HL-60 (cell line): ENCODE results near the gene RAB40B.

Experiments used
- DNase-seq, 2 experiments: peaks; one replicate each; pipeline ENCODE4 v3.0.0-alpha.2; 2010 to 2020; ENCODE audit warnings: low read depth in 1 of 2, low spot score in 1 of 2
- H3K27ac ChIP-seq: fragments of 250-450 bp; sonication (Bioruptor Pico); replicated peaks from 2 replicates; pipeline ENCODE4 v1.5.1; 2020; ENCODE audit warnings: mild to moderate bottlenecking, moderate library complexity
- H3K27me3 ChIP-seq: fragments of 250-450 bp; sonication (Bioruptor Pico); 2 replicates; pipeline ENCODE4 v1.5.1; 2021; ENCODE audit warnings: mild to moderate bottlenecking, moderate library complexity; ENCODE audit not compliant: insufficient read depth, poor library complexity, severe bottlenecking
- H3K4me3 ChIP-seq: replicated peaks from 2 replicates; pipeline ENCODE4 v1.5.1; 2011; ENCODE audit warnings: mild to moderate bottlenecking, control low read depth, low read length; ENCODE audit not compliant: insufficient read depth
- GABPA ChIP-seq: IDR thresholded peaks from 2 replicates; pipeline ENCODE4 v1.6.1; 2012; ENCODE audit warnings: low read depth
- POLR2AphosphoS5 ChIP-seq: IDR thresholded peaks from 2 replicates; pipeline ENCODE4 v1.6.1; 2012; ENCODE audit warnings: low read depth
- SPI1 ChIP-seq: IDR thresholded peaks from 2 replicates; pipeline ENCODE4 v1.6.1; 2012; ENCODE audit warnings: low read depth, mild to moderate bottlenecking, borderline replicate concordance
- TF ChIP-seq, protein P1 (sequence below): IDR thresholded peaks from one replicate; pipeline ENCODE4 v1.5.1; 2011; ENCODE audit warnings: low read length, control low read depth, inconsistent platforms; ENCODE audit not compliant: insufficient read depth
- TF ChIP-seq, protein P2 (sequence below): IDR thresholded peaks from 2 replicates; pipeline ENCODE4 v1.6.1; 2012; ENCODE audit warnings: low read depth; ENCODE audit not compliant: insufficient replicate concordance

RAB40B gene

DNA sequence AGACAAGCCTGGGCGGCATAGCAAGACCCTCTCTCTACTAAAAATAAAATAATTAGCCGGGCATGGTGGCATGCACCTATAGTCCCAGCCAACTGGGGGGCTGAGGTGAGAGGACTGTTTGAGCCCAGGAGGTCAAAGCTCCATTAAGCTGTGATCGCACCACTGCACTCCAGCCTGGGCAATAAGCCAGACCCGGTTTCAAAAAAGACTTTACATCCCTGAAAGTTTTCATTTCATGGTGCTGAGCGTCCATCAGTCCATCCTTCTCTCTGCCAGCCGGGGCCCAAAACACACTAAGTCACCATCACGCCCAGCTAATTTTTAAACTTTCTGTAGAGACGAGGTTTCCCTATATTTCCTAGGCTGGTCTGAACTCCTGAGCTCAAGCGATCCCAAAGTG is 10.6 kb downstream of the RAB40B start:
- no peak overlapping the region for H3K4me3 ChIP-seq
- DNase-seq = no peak
- TF ChIP-seq, protein P1, sequence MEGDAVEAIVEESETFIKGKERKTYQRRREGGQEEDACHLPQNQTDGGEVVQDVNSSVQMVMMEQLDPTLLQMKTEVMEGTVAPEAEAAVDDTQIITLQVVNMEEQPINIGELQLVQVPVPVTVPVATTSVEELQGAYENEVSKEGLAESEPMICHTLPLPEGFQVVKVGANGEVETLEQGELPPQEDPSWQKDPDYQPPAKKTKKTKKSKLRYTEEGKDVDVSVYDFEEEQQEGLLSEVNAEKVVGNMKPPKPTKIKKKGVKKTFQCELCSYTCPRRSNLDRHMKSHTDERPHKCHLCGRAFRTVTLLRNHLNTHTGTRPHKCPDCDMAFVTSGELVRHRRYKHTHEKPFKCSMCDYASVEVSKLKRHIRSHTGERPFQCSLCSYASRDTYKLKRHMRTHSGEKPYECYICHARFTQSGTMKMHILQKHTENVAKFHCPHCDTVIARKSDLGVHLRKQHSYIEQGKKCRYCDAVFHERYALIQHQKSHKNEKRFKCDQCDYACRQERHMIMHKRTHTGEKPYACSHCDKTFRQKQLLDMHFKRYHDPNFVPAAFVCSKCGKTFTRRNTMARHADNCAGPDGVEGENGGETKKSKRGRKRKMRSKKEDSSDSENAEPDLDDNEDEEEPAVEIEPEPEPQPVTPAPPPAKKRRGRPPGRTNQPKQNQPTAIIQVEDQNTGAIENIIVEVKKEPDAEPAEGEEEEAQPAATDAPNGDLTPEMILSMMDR = no peak
- TF ChIP-seq GABPA (no peak), SPI1 (no peak)
- H3K27ac ChIP-seq = no peak overlapping the region
- H3K27me3 ChIP-seq = no peaks in the 10 kb centered on the region

DNA sequence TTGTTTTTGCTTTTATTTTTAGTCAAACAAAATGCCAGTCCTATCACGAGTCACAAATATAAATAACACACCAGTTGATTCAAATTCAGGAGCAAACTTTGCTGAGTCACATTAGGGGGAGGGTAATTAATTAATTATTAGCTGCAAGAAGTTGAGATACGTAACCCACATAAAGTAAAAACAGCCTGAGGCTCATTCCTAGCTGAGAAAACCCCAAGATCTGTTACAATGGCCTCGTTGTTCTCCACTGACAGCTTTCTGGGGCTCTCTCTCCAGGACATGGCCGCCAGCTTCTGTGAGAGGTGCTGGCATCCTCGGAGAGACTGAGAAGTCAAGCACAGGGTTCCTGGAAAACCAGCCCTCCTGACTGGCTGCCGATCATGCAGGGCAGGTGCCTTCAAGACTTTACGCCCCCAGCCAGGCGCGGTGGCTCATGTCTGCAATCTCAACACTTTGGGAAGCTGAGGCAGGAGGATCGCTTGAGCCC is 11.1 kb downstream of the RAB40B start:
- TF ChIP-seq GABPA = no peak
- TF ChIP-seq, protein P2, sequence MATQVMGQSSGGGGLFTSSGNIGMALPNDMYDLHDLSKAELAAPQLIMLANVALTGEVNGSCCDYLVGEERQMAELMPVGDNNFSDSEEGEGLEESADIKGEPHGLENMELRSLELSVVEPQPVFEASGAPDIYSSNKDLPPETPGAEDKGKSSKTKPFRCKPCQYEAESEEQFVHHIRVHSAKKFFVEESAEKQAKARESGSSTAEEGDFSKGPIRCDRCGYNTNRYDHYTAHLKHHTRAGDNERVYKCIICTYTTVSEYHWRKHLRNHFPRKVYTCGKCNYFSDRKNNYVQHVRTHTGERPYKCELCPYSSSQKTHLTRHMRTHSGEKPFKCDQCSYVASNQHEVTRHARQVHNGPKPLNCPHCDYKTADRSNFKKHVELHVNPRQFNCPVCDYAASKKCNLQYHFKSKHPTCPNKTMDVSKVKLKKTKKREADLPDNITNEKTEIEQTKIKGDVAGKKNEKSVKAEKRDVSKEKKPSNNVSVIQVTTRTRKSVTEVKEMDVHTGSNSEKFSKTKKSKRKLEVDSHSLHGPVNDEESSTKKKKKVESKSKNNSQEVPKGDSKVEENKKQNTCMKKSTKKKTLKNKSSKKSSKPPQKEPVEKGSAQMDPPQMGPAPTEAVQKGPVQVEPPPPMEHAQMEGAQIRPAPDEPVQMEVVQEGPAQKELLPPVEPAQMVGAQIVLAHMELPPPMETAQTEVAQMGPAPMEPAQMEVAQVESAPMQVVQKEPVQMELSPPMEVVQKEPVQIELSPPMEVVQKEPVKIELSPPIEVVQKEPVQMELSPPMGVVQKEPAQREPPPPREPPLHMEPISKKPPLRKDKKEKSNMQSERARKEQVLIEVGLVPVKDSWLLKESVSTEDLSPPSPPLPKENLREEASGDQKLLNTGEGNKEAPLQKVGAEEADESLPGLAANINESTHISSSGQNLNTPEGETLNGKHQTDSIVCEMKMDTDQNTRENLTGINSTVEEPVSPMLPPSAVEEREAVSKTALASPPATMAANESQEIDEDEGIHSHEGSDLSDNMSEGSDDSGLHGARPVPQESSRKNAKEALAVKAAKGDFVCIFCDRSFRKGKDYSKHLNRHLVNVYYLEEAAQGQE = no peak
- TF ChIP-seq SPI1 = no peak
- TF ChIP-seq, protein P1 = no peak
- no peak for TF ChIP-seq POLR2AphosphoS5
- Histone ChIP-seq H3K27ac (no peak overlapping the region), H3K4me3 (no peak overlapping the region), H3K27me3 (no peaks in the 10 kb centered on the region)
- no peak for DNase-seq

DNA sequence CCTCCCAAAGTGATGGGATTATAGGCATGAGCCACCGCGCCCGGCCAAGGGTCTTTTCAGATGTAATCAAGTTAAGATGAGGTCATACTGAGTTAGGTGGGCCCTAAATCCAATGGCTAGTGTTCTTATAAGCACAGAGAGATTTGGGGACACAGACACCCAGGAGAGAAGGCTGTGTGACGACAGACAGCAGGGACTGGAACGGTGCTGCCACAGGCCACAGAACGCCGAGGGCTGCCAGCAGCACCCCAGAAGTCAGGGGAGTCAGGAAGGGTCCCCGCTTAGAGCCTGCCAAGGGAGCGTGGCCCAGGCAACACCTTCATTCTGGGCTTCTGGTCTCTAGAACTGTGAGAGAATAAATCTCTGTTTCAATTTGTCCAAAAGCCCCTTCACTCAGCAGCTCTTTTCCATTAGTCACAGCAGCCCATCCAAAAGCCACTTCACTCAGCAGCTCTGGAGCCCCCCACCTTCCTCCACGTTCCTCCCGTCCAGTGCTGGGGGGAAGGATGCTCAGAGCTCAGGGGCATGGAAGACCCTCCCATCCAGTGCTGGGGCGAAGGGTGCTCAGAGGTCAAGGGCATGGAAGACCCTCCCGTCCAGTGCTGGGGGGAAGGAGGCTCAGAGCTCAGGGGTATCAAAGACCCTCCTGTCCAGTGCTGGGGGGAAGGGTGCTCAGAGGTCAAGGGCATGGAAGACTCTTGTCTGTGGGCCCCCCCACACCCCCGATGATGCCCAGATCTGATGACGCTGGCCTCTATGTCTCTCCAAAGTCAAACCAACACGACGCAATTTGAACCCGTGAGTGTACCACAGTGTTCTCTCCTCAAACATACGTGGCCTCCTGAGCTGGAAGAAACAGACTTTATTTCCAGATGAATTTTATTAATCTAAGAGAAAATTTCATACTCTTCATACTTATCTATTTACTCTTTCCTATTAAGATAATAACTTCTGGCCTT is 11.9 kb downstream of the RAB40B start:
- H3K4me3 ChIP-seq = no peak overlapping the region
- H3K27ac ChIP-seq = no peak overlapping the region
- DNase-seq = no peak
- no peaks in the 10 kb centered on the region for H3K27me3 ChIP-seq
- TF ChIP-seq POLR2AphosphoS5 (no peak), GABPA (no peak), SPI1 (no peak)
- TF ChIP-seq, protein P2 = no peak
- TF ChIP-seq, protein P1 = no peak
